ENCODE results near the gene MEDAG.
A peak's percentile ranks its signal among the peaks of the same experiment; 100 is the strongest.

The MEDAG gene

DNA sequence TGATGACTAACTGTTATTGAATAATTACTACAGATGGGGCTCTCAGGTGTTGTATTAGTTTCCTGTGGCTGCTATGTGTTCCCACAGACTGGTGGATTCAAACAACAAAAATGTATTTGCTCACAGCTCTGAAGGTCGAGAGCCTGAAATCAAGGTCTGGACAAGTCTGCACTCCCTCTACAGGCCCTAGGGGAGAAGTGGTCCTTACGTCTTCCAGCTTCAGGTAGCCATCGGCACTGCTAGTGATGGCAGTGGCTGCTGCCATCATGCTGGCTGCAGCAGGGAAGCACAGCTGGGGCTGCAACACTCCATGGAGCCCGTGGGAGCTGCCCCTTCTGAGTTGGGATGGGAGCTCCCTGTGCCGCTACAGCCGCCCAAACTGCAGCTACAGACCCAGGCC is 28.3 kb downstream of the MEDAG start:
- DNase-seq (ENCODE audit: low read depth), result no peak
- TF ChIP-seq, protein P1, sequence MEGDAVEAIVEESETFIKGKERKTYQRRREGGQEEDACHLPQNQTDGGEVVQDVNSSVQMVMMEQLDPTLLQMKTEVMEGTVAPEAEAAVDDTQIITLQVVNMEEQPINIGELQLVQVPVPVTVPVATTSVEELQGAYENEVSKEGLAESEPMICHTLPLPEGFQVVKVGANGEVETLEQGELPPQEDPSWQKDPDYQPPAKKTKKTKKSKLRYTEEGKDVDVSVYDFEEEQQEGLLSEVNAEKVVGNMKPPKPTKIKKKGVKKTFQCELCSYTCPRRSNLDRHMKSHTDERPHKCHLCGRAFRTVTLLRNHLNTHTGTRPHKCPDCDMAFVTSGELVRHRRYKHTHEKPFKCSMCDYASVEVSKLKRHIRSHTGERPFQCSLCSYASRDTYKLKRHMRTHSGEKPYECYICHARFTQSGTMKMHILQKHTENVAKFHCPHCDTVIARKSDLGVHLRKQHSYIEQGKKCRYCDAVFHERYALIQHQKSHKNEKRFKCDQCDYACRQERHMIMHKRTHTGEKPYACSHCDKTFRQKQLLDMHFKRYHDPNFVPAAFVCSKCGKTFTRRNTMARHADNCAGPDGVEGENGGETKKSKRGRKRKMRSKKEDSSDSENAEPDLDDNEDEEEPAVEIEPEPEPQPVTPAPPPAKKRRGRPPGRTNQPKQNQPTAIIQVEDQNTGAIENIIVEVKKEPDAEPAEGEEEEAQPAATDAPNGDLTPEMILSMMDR (IDR thresholded peaks at IDR 0.05; ENCODE audit: control insufficient read depth, insufficient read depth, low read depth, low read length, missing control alignments), result peak; percentile 9
- H3K4me3 ChIP-seq (ENCODE audit: control insufficient read depth, low read depth, low read length), result no peak overlapping the region

DNA sequence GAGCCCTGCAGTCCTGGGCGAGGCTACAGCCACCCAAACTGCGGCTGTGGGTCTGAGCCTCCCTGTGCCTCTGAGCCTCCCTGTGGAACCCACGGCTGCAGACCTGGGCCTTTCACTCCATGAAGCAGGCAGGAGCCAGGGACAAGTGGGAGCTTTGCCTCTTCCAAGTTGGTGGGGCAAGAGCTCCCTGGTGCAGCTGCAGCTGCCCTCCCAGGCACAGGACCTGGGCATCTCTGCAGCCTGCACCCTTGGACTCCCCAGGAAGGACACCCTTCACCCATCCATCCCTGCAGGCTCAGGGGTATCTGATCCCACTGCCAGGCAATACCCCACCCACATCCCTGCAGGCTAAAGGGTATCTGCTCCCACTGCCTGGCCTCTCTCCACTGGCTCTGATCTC is 28.7 kb downstream of the MEDAG start:
- H3K4me3 ChIP-seq (ENCODE audit: control insufficient read depth, low read depth, low read length), result no peak overlapping the region
- DNase-seq (ENCODE audit: low read depth), result no peak
- TF ChIP-seq, protein P1 (IDR thresholded peaks at IDR 0.05; ENCODE audit: control insufficient read depth, insufficient read depth, low read depth, low read length, missing control alignments), result no peak

DNA sequence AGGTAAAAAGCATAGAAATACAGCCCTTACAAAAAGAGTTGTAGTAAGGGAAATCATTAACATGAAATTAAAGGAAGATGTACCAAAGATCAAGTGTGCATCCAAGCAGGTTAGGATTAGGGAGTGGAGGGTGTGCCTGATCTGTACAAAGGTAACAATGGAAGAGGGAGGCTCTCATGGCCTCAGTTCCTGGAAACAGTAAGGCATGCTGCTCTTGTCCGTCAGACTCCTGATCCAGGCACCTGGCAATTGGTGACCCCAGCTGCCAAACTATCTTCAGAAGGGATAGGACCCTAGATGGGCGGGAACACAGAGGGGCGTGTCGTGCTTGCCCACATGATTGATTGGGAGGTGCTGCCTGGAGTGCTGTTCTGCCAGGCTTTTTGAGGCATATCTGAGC is 30.9 kb downstream of the MEDAG start:
- TF ChIP-seq, protein P1 (IDR thresholded peaks at IDR 0.05; ENCODE audit: control insufficient read depth, insufficient read depth, low read depth, low read length, missing control alignments), result no peak

DNA sequence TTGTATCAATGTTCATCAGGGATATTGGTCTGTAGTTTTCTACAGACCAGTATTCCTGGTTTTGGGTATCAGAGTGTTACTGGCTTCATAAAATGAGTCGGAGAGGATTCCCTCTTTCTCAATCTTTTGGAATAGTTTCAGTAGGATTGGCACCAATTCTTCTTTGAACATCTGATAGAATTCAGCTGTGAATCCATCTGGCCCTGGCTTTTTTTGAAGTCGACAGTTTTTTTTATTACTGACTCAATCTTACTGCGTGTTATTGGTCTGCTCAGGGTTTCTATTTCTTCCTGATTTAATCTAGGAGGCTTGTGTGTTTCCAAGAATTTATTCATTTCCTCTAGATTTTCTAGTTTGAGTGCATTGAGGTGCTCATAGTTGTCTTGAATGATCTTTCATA is 37.8 kb downstream of the MEDAG start:
- TF ChIP-seq, protein P1 (IDR thresholded peaks at IDR 0.05; ENCODE audit: control insufficient read depth, insufficient read depth, low read depth, low read length, missing control alignments), result no peak
- H3K4me3 ChIP-seq (ENCODE audit: control insufficient read depth, low read depth, low read length), result no peak overlapping the region
- DNase-seq (ENCODE audit: low read depth), result no peak

More for the DNA sequence above, 30.9 kb downstream of the MEDAG start:
- H3K4me3 ChIP-seq (ENCODE audit: control insufficient read depth, low read depth, low read length), result no peak overlapping the region
- DNase-seq (ENCODE audit: low read depth), result no peak

DNA sequence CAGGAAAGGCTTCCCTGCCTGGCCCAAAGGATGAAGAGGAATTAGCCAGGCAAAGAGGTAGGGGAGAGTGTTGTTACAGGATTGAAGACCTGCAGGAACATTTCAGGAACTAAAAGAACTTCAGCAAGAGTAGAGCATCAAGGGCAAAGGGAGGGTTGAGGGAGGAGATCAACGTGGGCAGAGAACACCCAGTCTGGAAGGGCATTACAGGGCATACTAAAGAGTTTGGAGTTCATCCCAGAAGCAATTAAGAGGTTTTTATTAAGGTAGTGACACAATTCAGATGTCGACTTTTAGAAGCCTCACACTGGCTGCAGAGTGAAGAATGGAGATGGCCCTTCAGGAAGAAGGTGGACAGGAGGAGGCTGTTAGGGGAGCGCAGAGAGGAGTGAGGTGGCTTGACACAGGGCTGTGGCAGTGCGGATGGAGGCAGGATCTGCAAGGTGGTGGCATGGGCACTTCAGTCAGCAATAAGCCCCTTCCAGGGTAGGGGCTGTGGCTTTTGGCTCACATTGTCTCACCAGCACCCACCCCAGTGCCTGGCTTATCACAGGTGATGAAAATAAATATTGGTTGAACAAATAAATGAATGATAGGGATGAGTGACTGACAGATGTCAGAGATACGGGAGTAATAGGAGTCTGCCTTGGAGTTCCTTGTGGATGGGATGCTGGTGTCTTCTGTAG is 51.3 kb downstream of the MEDAG start:
- DNase-seq (ENCODE audit: low read depth), result no peak
- TF ChIP-seq, protein P1 (IDR thresholded peaks at IDR 0.05; ENCODE audit: control insufficient read depth, insufficient read depth, low read depth, low read length, missing control alignments), result no peak
- H3K4me3 ChIP-seq (ENCODE audit: control insufficient read depth, low read depth, low read length), result no peak overlapping the region

DNA sequence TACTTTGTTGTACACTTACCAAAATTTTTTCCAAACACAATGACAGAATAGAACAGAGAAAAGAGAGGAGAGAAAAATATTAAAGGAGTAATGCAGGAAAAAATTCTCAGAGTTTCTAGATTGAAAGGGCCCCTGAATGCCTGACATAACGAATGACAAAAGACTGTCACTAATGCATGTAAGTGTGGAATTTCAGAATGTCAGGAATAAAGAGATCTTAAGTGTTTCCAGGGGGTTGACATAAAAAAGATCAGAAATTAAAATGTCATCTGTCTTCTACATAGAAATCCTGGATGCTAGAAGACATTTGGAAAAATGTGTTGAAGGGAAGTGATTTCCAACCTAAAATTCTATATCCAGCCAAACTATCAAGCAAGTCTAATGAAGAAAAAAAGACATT is 53.6 kb downstream of the MEDAG start:
- DNase-seq (ENCODE audit: low read depth), result no peak
- no peak overlapping the region for H3K4me3 ChIP-seq (ENCODE audit: control insufficient read depth, low read depth, low read length)
- TF ChIP-seq, protein P1 (IDR thresholded peaks at IDR 0.05; ENCODE audit: control insufficient read depth, insufficient read depth, low read depth, low read length, missing control alignments), result no peak

Measured in AG09309 (cell line).